Measurements from ENCODE around the gene MYOZ1.
"Not testable (repeated sequence)": the region's sequence is repeated elsewhere in the genome, so short reads cannot be mapped to it uniquely, and the experiment has no call there.

MYOZ1 gene, protein sequence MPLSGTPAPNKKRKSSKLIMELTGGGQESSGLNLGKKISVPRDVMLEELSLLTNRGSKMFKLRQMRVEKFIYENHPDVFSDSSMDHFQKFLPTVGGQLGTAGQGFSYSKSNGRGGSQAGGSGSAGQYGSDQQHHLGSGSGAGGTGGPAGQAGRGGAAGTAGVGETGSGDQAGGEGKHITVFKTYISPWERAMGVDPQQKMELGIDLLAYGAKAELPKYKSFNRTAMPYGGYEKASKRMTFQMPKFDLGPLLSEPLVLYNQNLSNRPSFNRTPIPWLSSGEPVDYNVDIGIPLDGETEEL

DNA sequence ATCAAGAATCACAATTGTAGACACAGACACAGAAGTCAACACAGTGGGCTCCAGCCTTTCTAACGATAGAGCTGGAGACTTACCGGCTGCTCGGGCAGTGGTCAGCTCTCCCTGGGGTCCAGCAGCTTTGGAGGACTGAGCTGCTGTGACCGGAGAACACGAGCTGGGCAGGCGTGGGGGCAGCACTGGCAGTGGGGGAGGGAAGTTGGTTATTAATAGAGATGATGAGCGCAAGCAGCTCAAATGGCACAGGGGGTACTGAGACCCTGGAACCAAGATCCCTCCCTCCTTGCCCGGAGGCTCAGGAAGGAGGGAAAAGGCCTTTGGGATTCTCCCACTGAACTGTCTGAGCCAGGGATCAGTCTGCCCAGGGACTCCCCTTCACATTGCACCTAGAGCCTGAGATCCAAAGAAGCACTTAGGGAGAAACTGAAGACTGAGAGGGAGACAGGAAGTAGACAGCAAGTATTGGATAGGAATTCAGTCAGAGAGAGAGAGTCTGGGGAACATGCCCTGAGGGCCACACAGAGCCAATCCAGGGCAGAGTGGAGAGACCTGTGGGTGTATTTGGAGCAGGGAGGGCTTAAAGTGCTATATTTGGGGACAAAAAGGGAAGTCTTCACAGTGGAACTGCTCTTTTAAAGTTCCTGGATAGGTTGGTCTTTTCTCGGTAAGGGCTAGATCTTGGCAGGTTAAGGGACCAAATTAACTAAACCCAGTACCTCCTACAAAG lies at the start of gene MYOZ1:
Gene MYOZ1, minus strand, starts transcription at position 147 of the 733 bp plus-strand sequence. CDS start 1,457 bp downstream, outside the sequence.
- Mint-ChIP-seq H3K27me3 (peaks cover 4% of the 10 kb centered on the region), H3K4me1 (peaks cover 6% of the 10 kb centered on the region), H3K36me3 (no peaks in the 10 kb centered on the region), H3K9me3 (no peaks in the 10 kb centered on the region), H3K4me3 (no peak within 1 kb of the TSS), H3K27ac (no peak within 1 kb of the TSS)

DNA sequence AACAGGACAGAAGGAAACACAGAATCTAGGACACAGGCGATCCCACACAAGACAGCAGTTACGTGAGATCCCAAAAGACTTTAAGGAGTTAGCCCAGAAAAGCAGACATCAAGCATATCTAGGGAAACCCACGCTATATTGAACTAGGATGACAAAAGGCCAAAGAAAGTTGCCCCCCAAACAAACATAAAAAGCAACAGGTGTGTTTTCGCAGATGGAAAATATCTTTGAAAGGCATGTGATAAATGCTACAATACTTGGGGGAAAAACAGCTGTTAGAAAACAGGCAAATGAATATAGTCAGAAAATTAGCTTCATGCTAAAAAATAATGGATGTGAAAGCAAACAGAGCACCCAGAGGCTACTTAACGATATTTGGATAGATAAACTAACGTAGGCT lies 49.5 kb upstream of the MYOZ1 start:
- not testable (repeated sequence) for H3K4me3 Mint-ChIP-seq

DNA sequence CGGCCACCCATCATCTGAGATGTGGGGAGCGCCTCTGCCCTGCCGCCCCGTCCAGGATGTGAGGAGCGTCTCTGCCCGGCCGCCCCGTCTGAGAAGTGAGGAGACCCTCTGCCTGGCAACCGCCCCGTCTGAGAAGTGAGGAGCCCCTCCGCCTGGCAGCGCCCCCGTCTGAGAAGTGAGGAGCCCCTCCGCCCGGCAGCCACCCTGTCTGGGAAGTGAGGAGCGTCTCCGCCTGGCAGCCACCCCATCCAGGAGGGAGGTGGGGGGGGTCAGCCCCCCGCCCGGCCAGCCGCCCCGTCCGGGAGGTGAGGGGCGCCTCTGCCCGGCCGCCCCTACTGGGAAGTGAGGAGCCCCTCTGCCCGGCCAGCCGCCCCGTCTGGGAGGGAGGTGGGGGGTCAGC lies 48.3 kb upstream of the MYOZ1 start:
- not testable (repeated sequence) for H3K4me3 Mint-ChIP-seq, H3K36me3 Mint-ChIP-seq, H3K9me3 Mint-ChIP-seq, H3K27ac Mint-ChIP-seq, H3K4me1 Mint-ChIP-seq, H3K27me3 Mint-ChIP-seq

More for the DNA sequence above, 49.5 kb upstream of the MYOZ1 start:
- H3K36me3 Mint-ChIP-seq, H3K9me3 Mint-ChIP-seq, H3K27me3 Mint-ChIP-seq, H3K27ac Mint-ChIP-seq, H3K4me1 Mint-ChIP-seq: not testable (repeated sequence)

DNA sequence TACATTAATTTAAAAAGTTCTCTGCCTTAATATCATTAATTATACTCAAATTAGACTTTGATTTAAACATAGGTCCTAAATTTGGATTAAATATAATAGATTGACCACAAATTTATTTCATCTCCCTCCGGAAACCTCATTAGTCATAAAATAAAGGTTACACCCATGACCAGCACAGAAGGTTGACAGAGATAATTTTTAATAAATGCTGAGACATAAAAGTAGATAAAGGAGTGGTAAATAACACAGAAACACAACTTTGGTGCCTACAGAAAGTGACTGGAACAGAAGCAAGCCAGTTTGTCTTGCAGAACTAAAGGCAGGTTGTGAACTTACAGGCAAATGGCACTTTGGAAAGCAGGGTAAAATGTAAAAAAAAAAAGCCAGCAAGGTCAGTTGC lies 46.4 kb upstream of the MYOZ1 start:
- H3K27me3 Mint-ChIP-seq, H3K4me3 Mint-ChIP-seq, H3K9me3 Mint-ChIP-seq, H3K4me1 Mint-ChIP-seq, H3K27ac Mint-ChIP-seq, H3K36me3 Mint-ChIP-seq: not testable (repeated sequence)

DNA sequence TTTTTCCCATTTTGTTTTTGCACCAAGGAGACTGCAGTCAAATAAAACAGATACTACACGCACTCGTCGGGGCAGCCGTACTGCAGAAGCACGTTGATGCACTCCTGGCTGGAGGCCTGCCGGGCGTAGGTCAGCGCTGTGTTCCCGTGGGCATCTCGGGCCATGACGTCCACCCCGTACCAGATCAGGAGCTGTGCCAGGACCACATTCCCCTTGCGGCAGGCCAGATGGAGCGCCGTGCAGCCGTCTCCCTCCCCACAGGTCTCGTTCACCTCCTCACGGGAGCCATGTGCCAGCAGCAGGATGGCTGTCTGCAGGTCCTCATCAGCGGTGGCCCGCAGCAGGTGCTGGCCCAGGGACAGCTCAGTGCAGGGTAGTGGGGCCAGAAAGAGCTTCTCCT lies 33.3 kb upstream of the MYOZ1 start:
- H3K9me3 Mint-ChIP-seq, H3K27me3 Mint-ChIP-seq, H3K4me3 Mint-ChIP-seq, H3K36me3 Mint-ChIP-seq, H3K4me1 Mint-ChIP-seq, H3K27ac Mint-ChIP-seq: not testable (repeated sequence)

DNA sequence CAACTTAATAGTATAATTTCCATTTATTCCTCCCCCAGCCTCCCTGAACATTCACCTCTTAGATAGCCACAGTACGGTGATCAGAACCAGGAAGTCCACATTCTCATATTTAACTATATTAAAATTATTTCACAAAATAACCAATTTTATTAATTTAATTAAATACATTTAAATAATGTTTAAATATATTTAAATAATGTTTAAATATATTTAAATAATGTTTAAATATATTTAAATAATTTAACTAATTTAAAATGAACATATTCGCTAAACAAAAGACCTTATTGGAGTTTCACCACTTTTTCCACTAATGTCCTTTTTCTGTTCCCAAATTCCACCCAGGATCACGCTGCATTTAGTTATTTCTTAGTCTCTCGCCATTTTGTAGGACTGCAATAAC lies 27.1 kb upstream of the MYOZ1 start:
- H3K36me3 Mint-ChIP-seq, H3K4me1 Mint-ChIP-seq, H3K27me3 Mint-ChIP-seq, H3K9me3 Mint-ChIP-seq, H3K4me3 Mint-ChIP-seq, H3K27ac Mint-ChIP-seq: not testable (repeated sequence)

DNA sequence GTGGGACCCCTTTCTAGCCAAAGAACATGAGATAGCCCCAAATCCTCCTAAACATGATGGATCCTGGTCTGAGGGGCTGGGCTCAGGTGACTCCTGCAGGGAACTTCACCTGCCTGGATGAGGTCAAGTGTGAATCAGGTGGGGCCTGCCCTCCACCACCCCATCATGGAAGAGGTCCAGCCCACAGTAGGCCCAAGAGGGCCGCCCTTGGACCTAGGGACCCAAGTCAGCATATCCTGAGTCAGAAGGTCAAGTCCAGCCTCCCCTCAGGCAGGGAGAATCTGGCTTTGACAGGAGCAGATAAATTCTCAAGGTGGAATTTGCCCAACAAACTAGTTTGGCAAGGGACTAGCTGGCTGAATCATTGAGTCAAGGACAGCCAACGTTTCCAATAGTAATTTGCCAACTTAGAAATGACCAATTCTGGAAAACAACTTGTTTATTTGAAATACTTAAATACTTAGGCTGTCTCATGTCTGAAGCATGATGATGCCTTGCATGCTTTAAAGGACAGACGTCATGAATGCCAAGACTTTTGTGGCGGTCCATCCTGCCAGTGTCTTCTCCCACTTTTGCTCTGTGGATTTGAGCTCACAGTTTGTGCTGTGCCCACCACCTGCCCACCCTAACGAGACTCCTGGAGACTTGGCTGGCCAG lies 25.0 kb upstream of the MYOZ1 start:
- not testable (repeated sequence) for H3K4me1 Mint-ChIP-seq, H3K36me3 Mint-ChIP-seq, H3K4me3 Mint-ChIP-seq, H3K27ac Mint-ChIP-seq, H3K27me3 Mint-ChIP-seq, H3K9me3 Mint-ChIP-seq

DNA sequence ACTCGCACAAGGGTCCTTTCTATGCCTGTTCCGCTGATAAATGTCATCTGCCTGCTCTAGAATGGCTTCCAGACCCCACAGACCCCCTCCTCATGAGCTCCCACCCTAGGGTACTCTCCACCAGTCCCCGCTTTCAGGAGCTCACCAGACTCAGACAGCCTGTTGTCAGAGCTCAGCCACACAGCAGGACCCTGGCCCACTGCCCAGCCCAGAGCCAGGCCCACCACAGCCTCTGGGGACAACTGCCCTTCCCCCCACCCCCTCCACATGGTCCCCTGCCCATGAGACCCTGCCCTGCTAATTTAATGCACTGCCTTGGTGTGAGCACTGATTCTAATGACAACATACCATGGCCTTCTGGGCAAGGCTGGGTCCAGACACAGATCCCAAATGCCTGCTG lies 24.3 kb upstream of the MYOZ1 start:
- H3K9me3 Mint-ChIP-seq, H3K4me1 Mint-ChIP-seq, H3K27ac Mint-ChIP-seq, H3K4me3 Mint-ChIP-seq, H3K36me3 Mint-ChIP-seq, H3K27me3 Mint-ChIP-seq: not testable (repeated sequence)

DNA sequence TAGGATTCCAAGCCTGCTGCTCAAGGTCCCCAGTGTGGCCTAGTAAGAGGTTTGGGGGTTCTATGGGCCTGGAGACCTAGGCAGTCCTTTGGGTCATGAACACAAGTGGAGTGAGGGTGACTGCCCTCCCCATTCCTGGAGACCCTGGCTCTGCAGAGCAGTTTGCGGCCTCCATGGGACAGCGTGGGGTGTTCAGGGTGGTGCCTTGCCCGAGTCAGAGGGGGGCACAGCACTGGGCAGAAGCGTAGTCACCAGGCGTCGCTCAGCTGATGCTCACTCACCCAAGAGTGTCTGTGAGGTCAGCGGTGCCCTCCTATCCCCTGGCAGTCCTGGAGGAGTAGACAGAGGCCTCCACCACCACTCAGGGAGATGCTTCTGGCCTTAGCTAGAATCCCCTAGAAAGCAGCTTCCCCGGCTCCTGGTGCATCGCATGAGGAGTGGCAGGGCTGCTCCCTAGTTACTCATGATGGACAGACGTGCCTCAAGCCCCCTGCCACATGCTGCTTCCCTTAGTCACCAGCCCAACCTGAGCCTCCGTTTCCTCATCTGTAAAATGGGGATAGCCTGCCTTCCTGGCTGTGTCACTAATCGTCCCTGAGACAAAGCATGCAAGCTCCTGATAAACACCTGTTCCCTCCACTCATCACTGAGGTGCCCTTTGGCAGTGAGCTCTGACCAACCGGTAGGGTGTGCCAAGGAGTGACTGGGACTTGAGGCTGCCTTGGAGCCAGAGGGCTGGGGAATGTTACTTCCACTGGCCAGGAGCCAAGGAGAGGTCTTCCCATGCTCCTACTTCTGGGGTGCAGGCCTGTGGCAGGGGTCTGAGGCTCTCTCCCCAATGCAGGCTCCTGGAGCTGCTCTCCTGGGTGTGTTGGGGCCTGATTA lies 23.1 kb upstream of the MYOZ1 start:
- H3K36me3 Mint-ChIP-seq, H3K27me3 Mint-ChIP-seq, H3K4me1 Mint-ChIP-seq, H3K27ac Mint-ChIP-seq, H3K9me3 Mint-ChIP-seq, H3K4me3 Mint-ChIP-seq: not testable (repeated sequence)

DNA sequence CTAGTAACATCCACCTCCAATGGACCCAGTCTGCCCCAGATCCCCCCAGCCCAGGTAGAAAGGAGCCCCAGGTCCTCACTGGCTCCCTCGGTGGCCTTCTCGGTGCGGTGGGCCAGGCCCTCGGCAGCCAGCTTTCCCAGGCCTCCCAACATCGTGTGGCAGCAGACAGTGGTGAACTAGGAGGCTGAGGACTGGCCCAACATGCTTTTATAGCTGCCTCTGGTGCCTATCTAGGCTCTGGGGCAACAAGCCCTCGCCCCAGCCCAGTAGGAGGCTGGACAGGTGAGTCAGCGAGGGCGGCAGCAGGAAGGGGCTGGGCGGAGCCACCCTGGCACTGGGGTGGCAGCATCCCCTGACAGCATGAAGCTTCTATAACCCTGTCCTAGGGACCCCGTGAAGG lies 22.3 kb upstream of the MYOZ1 start:
- H3K4me1 Mint-ChIP-seq, H3K27me3 Mint-ChIP-seq, H3K9me3 Mint-ChIP-seq, H3K36me3 Mint-ChIP-seq, H3K4me3 Mint-ChIP-seq, H3K27ac Mint-ChIP-seq: not testable (repeated sequence)

DNA sequence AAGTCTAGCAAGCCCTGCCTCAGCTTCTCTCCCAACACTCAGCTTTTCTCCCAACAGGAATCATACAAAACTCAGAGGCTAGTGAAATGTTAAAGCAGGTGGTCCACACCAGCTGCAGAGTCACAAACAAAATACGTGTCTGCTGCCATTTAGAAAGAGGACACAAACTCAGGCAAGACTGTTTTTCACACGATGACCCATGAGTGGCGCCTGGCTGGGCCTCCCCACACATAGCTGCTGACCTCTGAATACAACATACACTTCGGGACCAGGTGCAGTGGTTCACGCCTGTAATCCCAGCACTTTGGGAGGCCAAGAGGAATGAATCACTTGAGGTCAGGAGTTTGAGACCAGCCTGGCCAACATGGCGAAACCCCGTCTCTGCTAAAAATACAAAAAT lies 21.4 kb upstream of the MYOZ1 start:
- not testable (repeated sequence) for H3K4me3 Mint-ChIP-seq, H3K4me1 Mint-ChIP-seq, H3K9me3 Mint-ChIP-seq, H3K36me3 Mint-ChIP-seq, H3K27me3 Mint-ChIP-seq, H3K27ac Mint-ChIP-seq

DNA sequence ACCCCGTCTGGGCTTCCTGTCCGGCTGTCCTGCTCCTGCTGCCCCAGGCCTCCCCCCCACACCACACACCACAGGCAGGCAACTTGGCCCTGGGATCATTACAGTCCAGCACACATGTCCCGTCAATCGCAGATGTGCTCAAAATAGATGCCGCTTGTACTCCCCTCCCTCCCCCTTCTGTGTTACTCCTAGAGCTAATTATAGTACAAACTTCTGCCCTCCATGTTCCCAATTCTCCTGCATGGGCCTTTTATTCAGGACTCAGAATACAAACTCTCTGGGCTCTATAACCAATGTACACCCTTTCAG lies 14.7 kb upstream of the MYOZ1 start, which contains the start of gene SYNPO2L:
Gene SYNPO2L, minus strand, starts transcription at position 40 of the 309 bp plus-strand sequence. CDS start 107 bp downstream, outside the sequence.
- Mint-ChIP-seq H3K4me1 (no peaks in the 10 kb centered on the region), H3K27ac (no peak within 1 kb of the TSS), H3K4me3 (no peak within 1 kb of the TSS), H3K27me3 (no peaks in the 10 kb centered on the region), H3K9me3 (no peaks in the 10 kb centered on the region), H3K36me3 (no peaks in the 10 kb centered on the region)

DNA sequence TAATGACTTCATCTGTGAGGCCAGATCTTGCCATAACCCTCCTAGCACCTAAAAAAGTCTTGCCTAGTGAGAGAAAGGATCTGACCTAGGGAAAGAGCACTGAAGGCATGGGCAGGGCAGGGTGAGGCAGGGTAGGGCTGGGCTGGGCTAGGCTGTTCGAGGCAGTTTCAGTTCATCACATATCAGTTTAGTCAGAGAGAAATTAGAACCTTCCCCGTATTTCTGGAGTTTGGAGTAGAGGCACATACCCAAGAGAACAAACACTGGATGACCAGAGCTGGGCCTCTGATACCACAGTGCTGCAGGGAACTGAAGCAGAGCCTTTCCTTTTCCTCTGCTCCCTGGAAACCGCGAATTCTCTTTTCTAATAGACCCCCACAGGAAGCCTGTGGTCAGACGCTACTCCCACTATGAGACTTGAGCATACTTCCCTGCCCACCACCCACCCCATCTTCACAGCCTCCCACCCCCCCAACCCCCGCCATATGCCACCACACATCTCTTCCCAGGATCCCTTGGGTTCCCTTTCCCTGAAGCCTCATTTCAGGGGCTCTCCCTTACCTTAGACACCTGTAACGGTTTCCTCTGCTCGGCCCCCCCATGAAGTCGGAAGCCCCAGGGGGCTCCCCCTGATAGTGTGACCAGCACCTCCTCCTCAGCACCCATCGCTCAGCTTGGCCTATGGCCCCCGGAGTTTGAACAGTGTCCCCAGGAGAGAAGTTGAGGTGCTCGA lies 14.1 kb upstream of the MYOZ1 start:
- H3K9me3 Mint-ChIP-seq = no peaks in the 10 kb centered on the region
- no peak overlapping the region for H3K27ac Mint-ChIP-seq
- no peak overlapping the region for H3K4me3 Mint-ChIP-seq
- no peaks in the 10 kb centered on the region for H3K27me3 Mint-ChIP-seq
- H3K4me1 Mint-ChIP-seq = no peaks in the 10 kb centered on the region
- H3K36me3 Mint-ChIP-seq = no peaks in the 10 kb centered on the region

DNA sequence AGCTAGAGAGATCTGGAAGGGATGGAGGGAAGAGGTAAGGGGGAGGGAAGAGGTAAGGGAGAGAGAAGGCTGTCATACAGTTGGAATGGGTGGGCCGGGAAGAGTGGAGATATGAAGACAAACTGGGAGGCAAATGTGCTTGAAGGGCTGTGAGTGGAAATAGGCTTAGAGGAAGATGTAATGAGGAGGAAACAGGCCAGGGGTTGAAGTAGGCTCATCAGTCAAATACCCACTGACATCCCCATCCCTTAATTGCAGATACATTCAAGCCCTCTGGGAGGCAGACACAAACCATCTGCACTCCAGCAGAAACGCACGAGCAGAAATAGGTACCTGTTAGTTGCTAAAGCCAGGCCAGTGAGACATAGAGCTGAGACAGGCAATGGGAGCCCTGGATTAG lies 12.4 kb upstream of the MYOZ1 start:
- no peaks in the 10 kb centered on the region for H3K9me3 Mint-ChIP-seq
- no peaks in the 10 kb centered on the region for H3K27me3 Mint-ChIP-seq
- H3K36me3 Mint-ChIP-seq = no peaks in the 10 kb centered on the region
- no peak overlapping the region for H3K27ac Mint-ChIP-seq
- H3K4me1 Mint-ChIP-seq = no peaks in the 10 kb centered on the region
- H3K4me3 Mint-ChIP-seq = no peak overlapping the region

DNA sequence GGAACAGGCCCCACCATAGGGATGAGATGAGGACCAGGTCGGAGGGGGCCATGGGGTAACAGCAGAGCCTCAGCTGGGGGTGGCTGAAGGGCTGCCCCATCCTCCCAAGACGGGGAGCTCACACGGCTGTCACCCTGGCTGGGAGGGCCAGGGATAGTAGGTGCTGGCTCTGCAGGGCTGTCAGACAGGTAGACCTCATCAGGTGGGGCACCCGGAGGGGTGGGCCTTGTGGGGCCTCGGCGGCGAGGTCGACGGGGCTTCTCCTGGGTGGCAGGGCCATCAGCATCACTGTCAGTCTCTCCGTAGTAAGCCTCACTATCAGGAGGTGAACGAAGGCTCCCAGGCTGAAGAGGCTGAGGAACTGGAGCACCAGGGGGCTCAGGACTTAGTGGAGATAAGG lies 11.9 kb upstream of the MYOZ1 start:
- Mint-ChIP-seq H3K27ac (no peak overlapping the region), H3K4me3 (no peak overlapping the region), H3K4me1 (no peaks in the 10 kb centered on the region), H3K27me3 (no peaks in the 10 kb centered on the region), H3K36me3 (no peaks in the 10 kb centered on the region), H3K9me3 (no peaks in the 10 kb centered on the region)

Data from activated naive CD4-positive, alpha-beta T cell treated with anti-CD3 and anti-CD28 coated beads, Interleukin-2, amount 50 U/mL, for 24 hours (primary cell).